Stimulated activated CD4-positive, alpha-beta T cell treated with anti-CD3 and anti-CD28 coated beads, TNF-alpha, amount 100 ng/mL, for 1 hour (primary cell): Measurements from ENCODE around the gene MLF2.
"Not testable (repeated sequence)": the region's sequence is repeated elsewhere in the genome, so short reads cannot be mapped to it uniquely, and the experiment has no call there.

Source experiments
- DNase-seq, 3 donors: peaks; one replicate each; pipeline ENCODE4 v3.0.0-alpha.2; 2020; ENCODE audit warnings: low read depth in 3 of 3, low spot score in 1 of 3

Gene MLF2

GRCh38 chr12:6765634-6766581, 13.0 kb upstream of the MLF2 start, which contains the start of gene PTMS:
TSS of gene PTMS (plus strand) at chr12:6766363. CDS start at chr12:6766706, 343 bp downstream.
- DNase-seq = no peak

- no peak for DNase-seq
Observed at GRCh38 chr12:6765048-6765633, 12.2 kb upstream of the MLF2 start.

- DNase-seq = no peak
Observed at GRCh38 chr12:6764011-6764828, 11.3 kb upstream of the MLF2 start.

GRCh38 chr12:6763380-6763779, 10.4 kb upstream of the MLF2 start:
- no peak for DNase-seq

DNA sequence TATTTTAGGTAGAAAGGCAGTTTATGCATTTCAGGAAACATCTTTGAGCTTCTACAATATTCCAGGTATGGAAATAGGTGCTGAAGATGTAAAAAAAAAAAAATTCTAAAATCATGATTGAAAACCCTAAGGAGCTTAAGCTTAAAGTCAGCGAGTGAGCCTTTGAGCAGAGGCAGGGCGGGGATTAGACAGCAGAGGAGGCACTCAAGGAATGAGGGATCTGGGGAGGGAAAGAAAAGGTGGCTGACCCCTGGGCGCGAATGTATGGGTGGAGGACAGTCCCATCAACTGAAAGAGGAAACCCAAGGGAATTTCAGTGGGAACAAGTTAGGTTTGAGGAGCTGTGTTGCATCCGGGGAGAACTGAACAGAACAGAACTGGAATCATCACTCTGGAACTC, 6.8 kb upstream of the MLF2 start:
- DNase-seq = no peak

GRCh38 chr12:6758506-6759095, 5.7 kb upstream of the MLF2 start:
- no peak for DNase-seq

GRCh38 chr12:6757028-6757690, 4.2 kb upstream of the MLF2 start:
- no peak for DNase-seq

- DNase-seq = no peak
Observed at GRCh38 chr12:6754411-6754810, 1.5 kb upstream of the MLF2 start.

DNA sequence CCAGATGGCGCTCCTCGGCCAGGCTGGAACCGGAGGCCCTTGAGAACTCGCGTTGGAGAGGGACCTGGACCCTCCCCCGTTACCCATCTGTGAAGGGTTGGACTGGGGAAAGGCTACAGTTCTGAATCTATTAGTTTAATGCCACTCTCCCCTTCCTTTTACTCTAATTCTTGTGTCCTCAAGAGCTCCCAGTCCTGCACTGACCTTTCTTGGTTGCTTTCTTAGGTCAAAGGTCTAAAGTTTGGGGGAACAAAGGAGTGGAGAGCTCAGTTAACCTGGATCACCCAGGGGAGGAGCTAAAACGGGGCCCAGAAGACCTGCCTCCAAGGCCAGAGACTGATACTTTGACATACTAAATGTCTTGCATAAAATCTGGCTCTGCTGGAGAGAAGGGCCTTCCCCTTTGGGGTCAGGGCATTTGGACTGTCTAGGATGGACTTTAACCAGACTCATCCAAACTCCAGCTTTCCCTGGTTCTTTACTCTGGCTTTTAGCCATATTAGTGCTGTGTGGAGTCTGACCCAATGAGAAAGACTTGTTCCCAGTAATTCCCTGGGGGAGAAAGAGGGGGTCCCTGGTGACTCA, 923 bp upstream of the MLF2 start:
- no peak for DNase-seq

DNA sequence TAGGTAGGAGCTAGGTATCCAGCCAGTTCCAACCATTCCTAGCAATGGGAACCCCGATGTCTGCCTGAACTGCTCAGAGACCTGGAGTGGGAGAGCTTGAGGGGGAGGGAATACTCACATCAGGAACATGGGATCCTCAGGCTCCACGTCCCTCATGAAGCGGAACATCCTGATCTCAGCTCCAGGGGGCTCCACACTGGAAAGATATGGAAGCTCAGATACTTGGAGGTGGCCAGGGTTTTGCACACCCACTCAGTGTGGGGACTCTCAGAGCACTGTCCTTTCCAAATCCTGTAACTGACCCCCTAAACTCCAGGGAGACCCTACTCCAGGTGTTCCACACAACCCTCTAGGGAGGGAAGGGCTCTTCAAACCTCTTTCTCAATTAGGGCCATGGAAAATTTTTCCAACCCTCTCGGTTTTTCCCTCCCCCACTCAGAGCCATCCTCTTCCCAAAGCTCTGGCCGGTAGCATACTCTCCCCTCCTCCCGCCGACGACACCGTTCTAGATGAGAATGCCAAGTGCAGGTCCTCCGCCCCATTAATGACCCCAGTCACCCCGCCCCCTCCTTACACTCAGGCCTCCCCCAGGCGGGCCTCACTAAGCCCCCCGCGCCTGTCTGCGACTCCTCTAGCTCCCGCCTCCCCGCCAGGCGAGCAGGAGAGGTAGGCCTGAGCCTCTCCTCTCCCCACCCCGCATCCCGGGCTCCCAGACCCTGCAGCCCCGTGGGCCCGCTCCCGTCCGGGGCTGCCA, 597 bp downstream of the MLF2 start:
- DNase-seq = no peak

DNA sequence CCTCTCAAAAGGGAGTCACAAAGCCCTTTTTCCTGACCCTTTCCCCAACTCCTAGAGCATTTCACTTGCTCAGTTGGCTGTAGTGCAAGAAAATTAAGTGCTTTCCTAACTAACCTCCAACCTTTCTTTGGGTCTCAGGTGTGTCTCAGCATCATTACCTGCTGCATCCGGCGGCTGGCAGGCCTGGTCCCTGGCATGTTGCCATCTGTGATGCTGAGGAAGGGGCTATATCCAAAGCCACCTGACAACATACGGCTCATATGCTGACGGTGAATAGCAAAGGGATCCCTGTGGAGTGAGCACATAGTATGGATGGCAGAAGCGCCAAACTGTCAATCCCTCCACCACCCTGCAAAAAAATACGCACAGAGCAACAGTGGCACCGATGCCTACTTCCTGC, 1.2 kb downstream of the MLF2 start:
- no peak for DNase-seq

DNA sequence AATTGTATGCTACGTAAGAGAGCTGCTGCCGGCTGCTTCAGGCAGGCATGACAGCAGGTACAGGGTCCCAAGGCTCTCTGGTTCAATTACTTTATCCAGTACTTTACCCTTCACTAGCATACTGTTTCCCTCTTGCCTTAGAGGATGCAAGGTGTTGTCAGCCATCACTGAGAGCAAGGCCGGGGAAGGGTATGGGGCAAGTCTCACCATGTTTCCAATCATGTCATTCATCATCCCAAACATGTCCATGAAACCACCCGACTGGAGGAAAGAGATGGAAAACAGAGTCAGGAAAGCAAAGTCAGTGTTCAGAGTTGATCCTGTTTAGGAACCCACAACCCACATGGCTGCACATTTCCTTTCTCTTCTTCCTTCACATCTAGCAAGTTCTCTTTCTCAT, 2.4 kb downstream of the MLF2 start:
- DNase-seq = no peak

- no peak for DNase-seq
Observed at GRCh38 chr12:6748761-6749160, 4.2 kb downstream of the MLF2 start.

- DNase-seq = no peak
Observed at GRCh38 chr12:6747216-6747615, 5.7 kb downstream of the MLF2 start.

DNA sequence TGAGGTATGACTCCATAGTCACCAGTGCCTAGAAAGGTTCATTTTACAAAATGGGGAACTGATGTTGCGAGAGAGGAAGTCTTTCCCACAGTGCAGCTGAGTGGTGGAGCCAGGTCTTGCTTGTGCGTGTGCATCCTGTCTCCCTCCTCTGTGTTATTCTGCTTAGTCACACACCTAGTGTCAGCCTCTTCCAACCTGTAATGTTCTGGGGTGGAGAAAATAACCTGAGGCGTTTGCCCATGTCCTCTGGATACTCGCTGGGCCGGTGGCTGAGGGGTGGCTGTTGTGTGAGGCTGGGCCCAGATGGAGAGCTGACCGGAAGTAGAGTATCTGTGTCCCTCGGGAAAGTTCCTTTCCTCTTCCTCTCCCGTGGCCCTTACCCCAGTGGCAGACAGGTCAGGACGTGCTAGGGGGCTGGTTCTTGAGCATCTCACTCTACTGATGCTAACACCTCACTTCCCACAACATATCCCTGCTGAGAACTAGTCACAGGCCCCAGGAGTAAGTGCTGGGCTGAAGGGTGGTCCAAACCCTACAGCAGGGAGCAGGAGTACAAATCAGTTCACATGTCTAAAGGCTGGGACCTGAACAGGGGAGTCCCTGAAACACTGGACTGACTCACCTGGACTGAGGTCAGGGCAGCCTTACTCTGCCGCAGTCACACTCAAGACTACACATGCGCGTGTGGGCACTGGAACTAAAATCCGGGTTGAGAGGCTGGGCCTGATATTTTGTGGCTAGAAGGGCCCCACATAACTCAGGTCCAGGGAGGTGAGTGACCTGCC, 7.0 kb downstream of the MLF2 start:
- no peak for DNase-seq

DNA sequence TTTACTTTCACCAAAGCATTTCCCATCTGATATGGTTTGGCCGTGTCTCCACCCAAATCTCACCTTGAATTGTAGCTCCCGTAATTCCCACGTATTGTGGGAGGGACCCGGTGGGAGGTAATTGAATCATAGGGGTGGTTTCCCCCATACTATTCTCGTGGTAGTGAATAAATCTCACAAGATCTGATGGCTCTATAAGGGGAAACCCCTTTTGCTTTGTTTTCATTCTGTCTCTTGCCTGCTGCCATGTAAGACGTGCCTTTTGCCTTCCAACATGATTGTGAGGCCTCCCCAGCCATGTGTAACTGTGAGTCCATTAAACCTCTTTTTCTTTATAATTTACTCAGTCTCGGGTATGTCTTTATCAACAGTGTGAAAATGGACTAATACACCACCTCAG, 9.6 kb downstream of the MLF2 start:
- not testable (repeated sequence) for DNase-seq

GRCh38 chr12:6742834-6743233, 10.1 kb downstream of the MLF2 start:
- no peak for DNase-seq

DNA sequence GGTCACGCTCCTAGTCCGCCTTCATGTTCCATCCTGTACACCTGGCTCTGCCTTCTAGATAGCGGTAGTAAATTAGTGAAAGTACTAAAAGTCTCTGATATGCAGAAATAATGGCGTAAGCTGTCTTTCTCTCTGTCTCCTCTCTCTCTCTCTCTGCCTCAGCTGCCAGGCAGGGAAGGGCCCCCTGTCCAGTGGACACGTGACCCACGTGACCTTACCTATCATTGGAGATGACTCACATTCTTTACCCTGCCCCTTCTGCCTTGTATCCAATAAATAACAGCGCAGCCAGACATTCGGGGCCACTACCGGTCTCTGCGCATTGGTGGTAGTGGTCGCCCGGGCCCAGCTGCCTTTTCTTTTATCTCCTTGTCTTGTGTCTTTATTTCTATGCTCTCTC, 10.9 kb downstream of the MLF2 start:
- DNase-seq = not testable (repeated sequence)

DNA sequence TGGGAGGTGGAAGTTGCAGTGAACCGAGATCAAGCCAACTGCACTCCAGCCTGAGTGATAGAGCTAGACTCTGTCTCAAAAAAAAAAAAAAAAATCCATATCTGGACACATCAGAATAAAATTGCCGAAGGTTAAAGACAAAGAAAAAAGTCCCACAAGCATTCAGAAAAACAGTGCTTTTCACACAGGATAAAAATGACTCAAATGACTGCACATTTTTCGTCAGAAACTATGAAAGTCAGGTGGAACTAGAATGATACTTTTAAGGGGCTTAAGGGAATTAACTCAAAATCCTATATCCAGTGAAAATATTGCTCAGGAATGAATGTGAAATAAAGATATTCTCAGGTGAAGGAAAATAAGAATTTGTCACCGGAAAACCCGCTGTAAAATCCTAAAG, 16.2 kb downstream of the MLF2 start:
- no peak for DNase-seq
